Uterus (tissue), 2 donors: Measurements from ENCODE around the gene DTD1.

Source experiments
- CTCF ChIP-seq, 4 experiments: fragments of 200-600 bp in 2 of 4; fragments of 450-650 bp in 2 of 4; sonication (generic) in 2 of 4; IDR thresholded peaks; one replicate each; pipeline ENCODE4 v1.5.1; 2016 to 2019; ENCODE audit warnings: antibody characterized with exemption in 4 of 4, mild to moderate bottlenecking in 2 of 4, moderate library complexity in 1 of 4
- POLR2A ChIP-seq, 2 donors: fragments of 450-650 bp; IDR thresholded peaks; one replicate each; pipeline ENCODE4 v1.6.1; 2016; ENCODE audit warnings: antibody characterized with exemption in 2 of 2, mild to moderate bottlenecking in 1 of 2, moderate library complexity in 1 of 2

- no peak for TF ChIP-seq CTCF (IDR thresholded peaks at IDR 0.05)
- no peak for TF ChIP-seq POLR2A (IDR thresholded peaks at IDR 0.05)
Observed at GRCh38 chr20:18596270-18596669, 8.4 kb downstream of the DTD1 start.
